GM10248 (cell line): ENCODE measurements around the gene EMILIN2.

Experiments used
- CTCF ChIA-PET: fragments of 300-600 bp; sonication (Branson Sonifier 250); formaldehyde crosslinking; extraction: SDS; loops from one replicate; lab custom pipeline; 2021; ENCODE audit warnings: antibody characterized with exemption; lab: Yijun Ruan, JAX
- POLR2A ChIA-PET: fragments of 350-650 bp; sonication (Branson Sonifier 250); formaldehyde crosslinking; extraction: SDS; loops from one replicate; lab custom pipeline; 2020; ENCODE audit warnings: antibody characterized with exemption; lab: Yijun Ruan, JAX
- DNase-seq: peaks from one replicate; pipeline ENCODE4 v3.0.0; 2012; ENCODE audit errors: extremely low spot score
- TF ChIP-seq, protein P1 (sequence below): IDR thresholded peaks from 2 replicates; pipeline ENCODE4 v1.5.1; 2012; ENCODE audit warnings: mild to moderate bottlenecking, low read depth; ENCODE audit errors: extremely low read depth, missing control alignments, control extremely low read depth

Gene EMILIN2

DNA sequence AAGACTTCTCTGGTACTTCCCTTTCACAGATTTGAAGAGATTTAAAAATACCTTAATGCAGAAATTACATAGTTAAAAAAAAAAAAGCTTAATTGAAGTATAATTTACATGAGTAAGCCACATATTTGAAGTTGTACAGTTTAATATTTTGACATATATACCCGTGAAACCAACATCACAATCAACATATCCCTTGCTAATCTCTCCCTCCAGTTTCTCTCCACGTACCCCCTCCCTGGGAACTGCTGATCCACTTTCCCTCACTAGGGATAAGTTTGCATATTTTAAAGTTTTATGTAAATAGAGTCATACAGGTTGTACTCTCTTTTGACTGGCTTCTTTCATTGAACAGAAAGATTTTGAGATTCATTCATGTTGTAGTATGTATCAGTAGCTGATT, 22.4 kb downstream of the EMILIN2 start:
- ChIA-PET CTCF (no interaction called here), POLR2A (no interaction called here)
- TF ChIP-seq, protein P1, sequence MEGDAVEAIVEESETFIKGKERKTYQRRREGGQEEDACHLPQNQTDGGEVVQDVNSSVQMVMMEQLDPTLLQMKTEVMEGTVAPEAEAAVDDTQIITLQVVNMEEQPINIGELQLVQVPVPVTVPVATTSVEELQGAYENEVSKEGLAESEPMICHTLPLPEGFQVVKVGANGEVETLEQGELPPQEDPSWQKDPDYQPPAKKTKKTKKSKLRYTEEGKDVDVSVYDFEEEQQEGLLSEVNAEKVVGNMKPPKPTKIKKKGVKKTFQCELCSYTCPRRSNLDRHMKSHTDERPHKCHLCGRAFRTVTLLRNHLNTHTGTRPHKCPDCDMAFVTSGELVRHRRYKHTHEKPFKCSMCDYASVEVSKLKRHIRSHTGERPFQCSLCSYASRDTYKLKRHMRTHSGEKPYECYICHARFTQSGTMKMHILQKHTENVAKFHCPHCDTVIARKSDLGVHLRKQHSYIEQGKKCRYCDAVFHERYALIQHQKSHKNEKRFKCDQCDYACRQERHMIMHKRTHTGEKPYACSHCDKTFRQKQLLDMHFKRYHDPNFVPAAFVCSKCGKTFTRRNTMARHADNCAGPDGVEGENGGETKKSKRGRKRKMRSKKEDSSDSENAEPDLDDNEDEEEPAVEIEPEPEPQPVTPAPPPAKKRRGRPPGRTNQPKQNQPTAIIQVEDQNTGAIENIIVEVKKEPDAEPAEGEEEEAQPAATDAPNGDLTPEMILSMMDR = no peak
- no peak for DNase-seq

GRCh38 chr18:2871111-2871720, 24.4 kb downstream of the EMILIN2 start:
- no peak for DNase-seq
- TF ChIP-seq, protein P1 = no peak
- ChIA-PET POLR2A (no interaction called here), CTCF (no interaction called here)

DNA sequence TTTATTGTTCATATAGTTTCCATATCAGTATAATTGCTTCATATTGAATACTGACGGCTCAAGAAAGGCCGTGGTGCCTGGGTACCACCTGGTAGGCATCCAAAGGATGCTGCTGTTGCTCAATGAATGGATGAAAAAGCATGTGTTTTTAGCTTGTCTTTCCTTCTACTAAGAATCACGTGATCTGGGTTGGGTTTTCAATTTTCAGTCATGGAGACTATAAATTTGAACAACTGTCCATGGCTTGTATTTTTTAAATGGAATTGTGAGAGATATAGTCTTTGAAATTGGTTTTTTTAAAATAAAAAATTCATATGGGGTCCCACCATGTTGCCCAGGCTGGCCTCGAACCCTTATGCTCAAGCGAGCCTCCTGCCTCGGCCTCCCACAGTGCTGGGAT, 25.3 kb downstream of the EMILIN2 start:
- DNase-seq = no peak
- TF ChIP-seq, protein P1 = no peak
- ChIA-PET CTCF (no interaction called here), POLR2A (no interaction called here)

- POLR2A ChIA-PET = no interaction called here
- TF ChIP-seq, protein P1 = no peak
- CTCF ChIA-PET = no interaction called here
- DNase-seq = no peak
Observed at GRCh38 chr18:2874765-2875164, 28.0 kb downstream of the EMILIN2 start.

DNA sequence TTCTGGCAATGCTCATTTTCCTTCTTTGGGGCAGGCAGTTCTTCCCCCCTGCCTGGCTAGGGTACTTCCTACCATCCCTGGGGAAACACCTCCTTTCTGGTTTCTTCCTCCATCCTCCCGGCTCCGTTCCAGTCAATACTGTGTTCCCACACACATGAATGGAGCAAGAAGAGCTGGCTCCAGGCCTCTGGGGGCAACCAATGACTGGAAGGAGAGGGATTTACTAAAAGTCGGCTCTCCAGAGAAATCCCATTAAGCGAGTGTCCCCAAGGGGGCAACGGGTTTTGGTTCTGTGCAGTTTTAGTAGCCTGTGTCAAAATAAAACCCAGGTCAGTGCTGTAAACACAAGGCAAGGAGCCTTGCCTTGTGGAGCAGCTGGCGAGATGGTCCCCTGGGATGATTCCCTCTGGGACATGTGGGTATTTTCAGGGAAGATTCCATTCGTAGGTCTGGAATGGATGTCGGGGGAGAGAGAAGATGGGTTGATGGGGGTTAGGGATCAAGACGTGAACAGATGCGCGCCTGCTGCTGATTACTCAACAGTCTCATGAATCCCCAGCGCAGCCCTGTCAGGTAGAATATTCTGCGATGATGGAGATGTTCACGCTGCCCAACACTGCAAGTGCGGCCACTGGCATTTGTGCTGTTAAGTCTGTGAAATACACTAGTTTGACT, 32.0 kb downstream of the EMILIN2 start:
- ChIA-PET CTCF (no interaction called here), POLR2A (no interaction called here)
- TF ChIP-seq, protein P1 = no peak

DNA sequence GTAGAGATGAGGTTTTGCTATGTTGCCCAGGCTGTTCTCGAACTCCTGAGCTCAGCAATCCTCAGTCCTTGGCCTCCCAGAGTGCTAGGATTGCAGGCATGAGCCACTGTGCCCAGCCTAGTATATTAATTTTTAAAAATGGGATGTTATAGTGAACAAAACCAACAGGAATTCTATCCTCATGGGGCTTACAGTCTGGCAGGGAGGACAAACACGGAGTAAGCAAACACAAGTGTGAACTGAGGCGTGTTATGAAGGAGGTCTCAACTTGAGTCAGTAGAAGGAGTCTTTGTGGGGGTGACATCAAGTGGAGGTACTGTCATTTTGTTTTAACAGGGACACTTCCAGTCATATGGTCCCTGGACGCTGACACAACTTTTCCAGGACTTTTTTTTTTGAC, 33.1 kb downstream of the EMILIN2 start:
- POLR2A ChIA-PET = no interaction called here
- DNase-seq = no peak
- CTCF ChIA-PET = no interaction called here
- TF ChIP-seq, protein P1 = no peak

More for the DNA sequence above, 32.0 kb downstream of the EMILIN2 start:
- DNase-seq = no peak
